Astrocyte (in vitro differentiated cells and primary cell): ENCODE results near the gene METTL25B.

Experiments used
- EZH2 ChIP-seq: IDR thresholded peaks from 2 replicates; pipeline ENCODE4 v1.6.1; 2012; ENCODE audit warnings: mild to moderate bottlenecking, low read length, inconsistent platforms; ENCODE audit not compliant: insufficient read depth
- TF ChIP-seq, protein P1 (sequence below): IDR thresholded peaks from 2 replicates; pipeline ENCODE4 v1.5.1; 2011; ENCODE audit warnings: low read depth, mild to moderate bottlenecking, inconsistent platforms, low read length, moderate library complexity; ENCODE audit not compliant: insufficient read depth

DNA sequence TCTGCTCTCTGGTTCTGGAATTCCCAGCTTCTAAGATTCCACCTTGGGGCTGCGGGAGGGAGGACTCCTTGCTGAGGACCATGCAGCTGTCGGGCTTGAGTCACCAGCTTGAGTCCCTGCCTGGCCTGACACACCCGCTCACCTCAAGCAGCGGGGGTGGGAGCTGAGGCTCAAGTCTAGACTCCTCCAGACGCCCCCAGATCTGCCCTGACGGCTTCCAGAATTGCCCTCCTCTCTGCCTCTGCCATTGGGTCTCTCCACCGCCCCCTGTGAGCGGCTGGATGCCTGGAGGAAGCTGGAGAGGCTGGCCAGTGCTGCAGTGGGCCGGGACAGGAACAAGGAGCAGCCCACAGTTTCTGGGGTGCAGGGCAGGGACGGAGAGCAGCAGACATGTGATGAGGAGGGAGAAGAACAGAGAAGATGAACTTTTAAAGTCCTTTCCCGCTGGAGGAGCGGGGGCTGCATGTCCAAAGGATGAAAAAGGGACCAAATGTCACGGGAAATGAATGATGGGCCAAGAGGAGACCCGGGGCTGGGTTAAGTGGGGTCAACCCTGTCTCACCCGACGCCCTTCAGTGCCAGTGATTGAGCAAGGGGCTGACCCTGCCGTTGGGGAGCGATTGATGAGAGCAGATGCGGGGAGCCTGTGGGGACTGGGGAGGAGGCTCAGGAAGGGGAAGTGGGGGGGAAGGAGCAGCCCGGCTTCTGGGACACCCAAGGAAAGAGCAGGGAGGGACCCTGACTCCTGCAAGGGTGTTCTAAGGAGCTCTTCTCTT is 36.4 kb upstream of the METTL25B start:
- TF ChIP-seq, protein P1, sequence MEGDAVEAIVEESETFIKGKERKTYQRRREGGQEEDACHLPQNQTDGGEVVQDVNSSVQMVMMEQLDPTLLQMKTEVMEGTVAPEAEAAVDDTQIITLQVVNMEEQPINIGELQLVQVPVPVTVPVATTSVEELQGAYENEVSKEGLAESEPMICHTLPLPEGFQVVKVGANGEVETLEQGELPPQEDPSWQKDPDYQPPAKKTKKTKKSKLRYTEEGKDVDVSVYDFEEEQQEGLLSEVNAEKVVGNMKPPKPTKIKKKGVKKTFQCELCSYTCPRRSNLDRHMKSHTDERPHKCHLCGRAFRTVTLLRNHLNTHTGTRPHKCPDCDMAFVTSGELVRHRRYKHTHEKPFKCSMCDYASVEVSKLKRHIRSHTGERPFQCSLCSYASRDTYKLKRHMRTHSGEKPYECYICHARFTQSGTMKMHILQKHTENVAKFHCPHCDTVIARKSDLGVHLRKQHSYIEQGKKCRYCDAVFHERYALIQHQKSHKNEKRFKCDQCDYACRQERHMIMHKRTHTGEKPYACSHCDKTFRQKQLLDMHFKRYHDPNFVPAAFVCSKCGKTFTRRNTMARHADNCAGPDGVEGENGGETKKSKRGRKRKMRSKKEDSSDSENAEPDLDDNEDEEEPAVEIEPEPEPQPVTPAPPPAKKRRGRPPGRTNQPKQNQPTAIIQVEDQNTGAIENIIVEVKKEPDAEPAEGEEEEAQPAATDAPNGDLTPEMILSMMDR = no peak
- TF ChIP-seq EZH2 = no peak
